ENCODE data around the gene HEATR9.

The HEATR9 gene

DNA sequence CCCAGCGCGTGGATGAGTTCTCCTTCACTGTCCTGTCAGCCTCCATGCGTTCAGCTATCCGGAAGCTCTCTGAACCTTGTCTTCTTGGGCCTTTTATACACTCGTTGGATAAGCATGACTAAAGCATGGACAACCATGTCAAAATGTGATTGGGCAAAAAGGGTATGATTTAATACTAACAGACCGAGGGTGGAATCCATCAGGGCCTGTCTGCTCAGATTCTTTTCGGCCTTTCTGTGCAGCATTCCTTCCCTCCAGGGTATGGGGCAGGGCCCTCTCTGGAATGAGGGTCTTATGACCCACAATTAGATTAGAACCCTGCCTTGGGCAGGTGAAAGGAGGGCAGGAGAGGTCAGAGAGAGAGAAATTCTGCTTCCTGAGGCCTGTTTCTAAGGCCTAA lies 25.5 kb upstream of the HEATR9 start:
- no peak for DNase-seq (ENCODE audit: low read depth)

DNA sequence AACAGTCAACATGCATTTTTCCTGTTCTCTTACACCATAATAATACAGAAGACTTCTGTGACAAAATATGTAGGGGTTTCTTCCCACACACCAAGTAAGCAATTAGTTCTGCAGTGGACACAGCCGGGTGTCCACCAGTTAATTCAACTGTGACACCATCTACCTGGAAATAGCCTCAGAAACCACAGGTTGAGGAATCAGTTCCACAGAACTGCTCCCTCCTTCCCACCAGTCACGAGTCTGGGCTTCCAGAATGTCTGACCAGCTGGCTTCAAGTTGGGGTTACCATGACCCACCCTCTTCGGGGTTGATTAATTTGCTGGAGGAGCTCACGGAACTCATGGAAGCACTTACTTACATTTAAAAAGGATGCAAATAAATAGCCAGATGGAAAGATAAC lies 25.1 kb upstream of the HEATR9 start:
- no peak for DNase-seq (ENCODE audit: low read depth)

DNA sequence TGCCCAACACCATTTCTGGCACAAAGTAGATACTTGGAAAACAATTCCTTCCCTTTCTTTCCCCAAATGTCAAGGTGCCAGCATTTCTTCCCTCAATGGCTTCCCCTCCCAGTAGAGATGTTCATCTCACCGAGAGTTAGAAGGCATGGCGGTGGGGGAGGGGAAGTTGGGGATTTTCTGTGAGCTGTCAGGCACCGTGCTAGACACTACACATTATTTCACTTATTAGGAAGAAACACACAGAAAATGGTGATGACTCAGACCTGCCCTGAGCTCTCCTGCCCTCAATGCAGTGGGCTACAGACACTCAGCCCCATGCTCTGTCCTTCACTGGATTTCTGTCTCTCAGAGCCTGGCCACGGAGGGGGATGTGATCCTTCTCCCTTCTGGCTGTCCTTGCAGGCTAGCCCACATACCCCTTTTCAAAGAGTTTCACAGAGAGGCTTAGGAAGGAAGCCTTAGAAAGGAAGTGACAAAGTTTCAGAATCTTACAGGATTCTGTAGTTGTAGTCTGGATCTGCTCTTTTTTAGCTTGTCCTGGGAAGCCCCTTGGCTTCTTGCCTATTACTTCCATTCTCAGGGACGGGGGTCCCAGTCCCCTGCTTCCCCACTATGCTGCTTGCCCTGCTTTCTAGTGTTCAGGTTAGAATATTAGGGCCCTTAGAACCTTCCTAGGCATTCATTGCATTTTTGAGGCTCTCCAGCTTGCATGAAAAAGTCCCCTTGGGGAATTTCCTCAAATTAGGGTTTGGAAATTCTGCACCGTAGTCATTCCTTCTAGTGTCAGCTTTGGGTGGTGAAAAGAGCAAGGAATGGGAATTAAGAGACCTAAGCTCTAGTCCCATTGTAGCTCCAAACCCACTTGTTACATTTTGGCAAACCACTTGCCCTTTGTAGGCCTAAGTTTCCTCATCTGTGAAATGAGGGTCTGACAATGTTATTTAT lies 23.7 kb upstream of the HEATR9 start:
- peak; percentile 41 for DNase-seq (ENCODE audit: low read depth)

DNA sequence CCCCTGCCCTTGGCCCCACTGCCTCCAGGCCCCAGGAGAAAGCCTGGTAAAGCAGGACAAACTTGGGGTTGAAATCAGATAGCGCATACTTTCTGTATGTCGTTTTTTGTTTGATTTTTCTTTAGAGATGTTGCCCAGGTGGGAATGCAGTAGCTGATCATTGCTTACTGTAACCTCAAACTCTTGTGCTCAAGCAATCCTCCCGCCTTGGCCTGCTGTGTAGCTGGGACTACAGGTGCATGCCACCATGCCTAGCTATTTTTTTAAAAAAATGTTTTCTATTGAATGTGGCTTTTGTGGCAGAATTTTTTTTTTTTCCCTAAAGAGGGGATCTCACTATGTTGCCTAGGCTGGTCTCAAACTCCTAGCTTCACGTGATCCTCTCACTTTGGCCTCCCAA lies 22.6 kb upstream of the HEATR9 start:
- DNase-seq (ENCODE audit: low read depth), result no peak

DNA sequence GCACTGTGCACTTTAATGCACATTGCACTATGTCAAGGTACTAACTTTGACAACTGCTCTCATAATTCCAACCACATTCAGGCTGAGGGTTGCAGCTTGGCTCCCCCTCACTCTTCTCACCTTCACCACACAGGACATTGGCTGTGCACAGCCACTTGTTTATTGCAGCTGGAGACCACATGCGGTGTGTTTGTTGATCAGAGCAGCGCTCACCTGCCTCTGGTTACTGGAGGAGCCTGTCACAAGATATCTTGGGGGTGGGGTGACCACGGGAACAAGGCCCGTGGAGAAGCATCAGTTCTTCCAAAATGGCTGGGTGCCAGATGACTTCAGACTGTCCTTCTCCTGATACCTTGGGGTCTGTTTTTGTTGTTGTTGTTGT lies 22.1 kb upstream of the HEATR9 start:
- DNase-seq (ENCODE audit: low read depth), result no peak

DNA sequence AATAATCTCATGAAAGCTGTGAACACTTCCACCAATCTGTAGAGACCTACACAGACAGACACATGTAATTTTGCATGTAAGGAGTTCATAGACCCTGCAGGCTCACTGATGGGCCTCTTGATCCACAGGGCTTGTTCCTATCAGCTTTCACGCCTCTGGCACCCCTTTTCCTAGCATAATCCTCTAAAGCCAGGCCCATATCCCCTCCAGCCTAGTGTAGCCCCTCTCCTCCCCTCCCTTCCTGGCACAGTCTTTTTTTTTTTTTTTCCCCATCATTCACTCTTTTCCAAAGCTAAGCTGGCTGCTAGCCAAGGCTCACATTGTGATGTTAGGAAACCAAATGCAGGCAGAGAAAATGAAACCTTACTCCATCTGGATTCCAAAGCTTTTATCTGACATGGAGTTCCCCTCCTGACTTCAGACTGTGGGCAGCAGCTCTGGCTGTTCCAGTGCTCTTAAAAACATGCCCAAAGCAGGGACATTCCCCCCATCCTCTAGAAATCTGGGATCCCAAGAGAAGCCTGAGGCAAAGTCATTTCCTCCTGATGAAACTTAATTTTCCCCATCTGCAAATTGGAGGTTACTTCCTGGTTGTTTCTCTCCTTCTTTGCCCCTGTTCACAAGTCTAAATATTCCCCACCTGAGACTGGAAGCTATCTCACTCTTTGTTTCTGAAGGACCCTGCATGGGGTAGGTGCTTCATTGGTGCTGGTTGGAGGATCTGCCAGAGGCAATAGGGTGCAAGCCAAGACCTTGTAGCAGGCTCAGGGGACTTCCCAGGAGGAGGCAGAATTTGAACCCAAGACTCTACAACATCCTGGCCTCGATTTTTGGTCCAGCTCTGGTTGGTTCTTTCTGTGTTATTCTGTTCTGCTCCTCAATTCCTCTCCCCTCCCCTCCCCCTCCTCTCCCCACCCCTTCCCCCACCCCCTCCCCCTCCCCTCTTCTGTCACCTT lies 21.4 kb upstream of the HEATR9 start:
- no peak for DNase-seq (ENCODE audit: low read depth)

DNA sequence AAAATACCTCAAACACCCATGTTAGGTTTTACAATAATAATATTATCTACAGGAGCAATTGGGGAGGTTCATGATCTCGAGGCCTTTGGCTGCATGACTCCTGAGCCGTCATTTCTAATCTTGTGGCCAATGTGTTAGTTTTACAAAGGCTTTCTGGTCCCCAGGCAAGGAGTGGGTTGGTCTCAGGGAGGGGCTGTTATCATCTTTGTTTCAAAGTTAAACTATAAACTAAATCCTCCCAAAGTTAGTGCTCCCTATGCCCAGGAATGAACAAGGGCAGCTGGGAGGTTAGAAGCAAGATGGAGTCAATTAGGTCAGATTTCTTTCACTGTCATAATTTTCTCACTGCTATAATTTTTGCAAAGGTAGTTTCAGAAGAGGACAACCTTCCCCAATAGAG lies 20.6 kb upstream of the HEATR9 start:
- no peak for DNase-seq (ENCODE audit: low read depth)

DNA sequence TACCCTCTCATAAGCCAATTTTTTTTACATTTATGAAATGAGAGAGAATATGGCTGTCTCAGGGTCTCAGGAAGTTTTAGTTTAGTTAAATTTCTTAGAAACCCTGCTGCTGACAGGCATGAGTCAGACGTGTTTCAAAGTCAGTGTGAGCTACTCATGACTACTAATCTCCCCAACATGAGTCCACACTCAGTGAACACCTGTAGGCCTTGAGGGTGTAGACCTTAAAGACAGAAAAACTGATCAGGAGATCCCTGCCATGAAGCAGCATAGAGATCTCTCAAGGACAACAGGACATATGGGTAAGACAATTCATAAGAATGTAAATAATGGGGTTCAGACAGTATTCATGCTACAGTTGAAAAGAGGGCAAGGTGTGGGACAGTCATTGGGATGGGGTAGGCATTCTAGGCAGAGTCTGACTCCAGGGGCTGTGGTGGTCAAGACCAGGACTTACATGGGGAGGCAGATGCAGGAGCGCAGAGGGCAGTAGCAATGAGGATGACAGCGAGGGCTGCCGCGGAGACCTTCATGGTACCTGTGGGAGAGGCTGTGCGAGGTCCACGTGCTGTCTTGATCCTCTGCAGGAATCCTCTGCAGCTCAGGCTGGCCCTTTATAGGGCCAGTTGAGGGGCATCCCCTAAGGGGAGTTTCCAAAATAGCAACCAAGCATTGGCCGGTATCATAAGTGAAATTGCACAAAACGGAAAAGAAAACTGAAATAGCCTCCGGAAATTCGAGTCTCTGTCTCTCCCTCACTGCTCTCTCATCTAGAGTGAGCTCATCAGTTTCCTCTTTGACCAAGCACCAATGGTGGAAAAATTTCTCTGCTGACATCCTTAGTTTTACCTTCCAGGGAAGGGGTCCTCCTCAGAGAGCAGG lies 11.3 kb upstream of the HEATR9 start, which contains the start of gene CCL5:
TSS of gene CCL5 (minus strand) at position 588 of the 882 bp plus-strand sequence.
- no peak for DNase-seq (ENCODE audit: low read depth)

DNA sequence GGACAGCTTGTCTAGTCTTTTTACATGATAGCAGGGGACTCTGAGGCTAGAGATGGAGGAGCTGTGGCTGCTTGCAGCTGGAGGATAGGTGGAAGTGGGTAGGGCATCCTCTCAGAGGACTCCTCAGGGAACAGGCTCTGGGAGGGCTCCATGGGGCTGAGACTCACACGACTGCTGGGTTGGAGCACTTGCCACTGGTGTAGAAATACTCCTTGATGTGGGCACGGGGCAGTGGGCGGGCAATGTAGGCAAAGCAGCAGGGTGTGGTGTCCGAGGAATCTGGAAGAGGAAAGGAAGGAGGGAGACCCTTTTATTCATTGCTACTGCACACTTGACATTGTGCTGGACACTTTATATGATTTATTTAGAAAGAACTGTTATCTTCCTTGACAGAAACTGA lies 9.7 kb upstream of the HEATR9 start:
- DNase-seq (ENCODE audit: low read depth), result no peak

DNA sequence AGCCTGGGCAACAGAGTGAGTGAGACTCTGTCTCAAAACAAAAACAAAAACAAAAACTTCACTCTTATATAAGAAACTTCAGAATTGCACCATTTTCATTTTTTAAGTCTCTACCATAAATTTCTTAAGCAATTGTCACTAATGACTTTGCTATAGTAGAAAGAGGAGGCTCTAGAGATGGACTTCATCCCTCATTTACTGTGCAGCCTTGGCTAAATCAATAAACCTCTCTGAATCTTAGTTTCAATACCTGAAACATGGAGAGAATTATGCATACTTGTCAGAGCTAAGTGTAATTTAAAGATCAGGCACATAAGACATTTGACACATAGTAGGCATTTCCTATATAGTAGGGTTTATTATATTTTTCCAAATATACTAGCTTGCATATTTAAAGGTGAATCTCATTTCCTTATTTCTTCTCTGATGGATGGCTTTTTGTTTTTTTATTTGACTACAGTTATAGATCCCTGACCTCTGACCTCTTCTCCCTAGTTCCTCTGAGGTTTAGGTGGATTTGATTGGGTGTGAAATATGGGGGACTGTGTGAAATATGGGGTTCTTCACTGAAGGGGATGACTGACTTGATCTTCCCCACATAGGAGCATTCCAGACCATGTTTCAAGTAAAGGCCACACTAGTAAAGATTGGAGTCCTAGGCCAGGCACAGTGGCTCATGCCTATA lies 8.8 kb upstream of the HEATR9 start:
- no peak for DNase-seq (ENCODE audit: low read depth)

DNA sequence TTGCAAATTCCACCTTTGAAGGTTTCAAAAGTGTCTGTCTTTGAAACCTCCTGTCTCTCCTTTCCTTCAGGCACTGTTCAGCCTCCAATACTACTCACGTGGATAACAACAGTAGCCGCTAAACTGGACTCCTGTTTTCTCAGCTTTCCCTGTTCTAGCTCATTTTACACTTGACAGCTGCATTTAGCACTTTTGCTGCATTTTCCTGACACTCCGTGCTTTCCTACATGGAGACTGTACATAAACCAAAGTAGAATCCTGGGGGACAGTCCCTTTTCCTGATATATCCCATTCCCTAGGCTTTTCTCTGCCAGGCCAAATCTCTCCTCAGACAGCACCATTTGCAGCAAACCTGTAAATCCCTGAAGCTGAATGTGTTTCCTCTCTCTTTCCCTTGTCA lies 7.8 kb upstream of the HEATR9 start:
- DNase-seq (ENCODE audit: low read depth), result no peak

DNA sequence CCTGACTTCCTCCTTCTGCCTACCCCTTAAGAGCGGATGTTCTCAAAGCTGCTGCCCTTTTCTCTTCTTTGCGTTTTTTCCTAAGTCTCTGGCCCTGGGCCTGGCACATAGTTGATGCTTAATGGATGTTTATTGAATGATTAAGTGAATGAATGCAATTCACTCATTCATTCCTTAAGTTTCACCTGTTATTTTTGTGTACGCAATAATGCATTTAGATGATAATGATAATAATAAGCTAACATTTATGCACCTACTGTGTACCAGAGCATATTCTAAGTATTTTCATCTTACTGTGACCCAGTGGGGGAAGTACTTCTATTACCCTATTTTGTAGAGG lies 7.1 kb upstream of the HEATR9 start:
- DNase-seq (ENCODE audit: low read depth), result no peak

DNA sequence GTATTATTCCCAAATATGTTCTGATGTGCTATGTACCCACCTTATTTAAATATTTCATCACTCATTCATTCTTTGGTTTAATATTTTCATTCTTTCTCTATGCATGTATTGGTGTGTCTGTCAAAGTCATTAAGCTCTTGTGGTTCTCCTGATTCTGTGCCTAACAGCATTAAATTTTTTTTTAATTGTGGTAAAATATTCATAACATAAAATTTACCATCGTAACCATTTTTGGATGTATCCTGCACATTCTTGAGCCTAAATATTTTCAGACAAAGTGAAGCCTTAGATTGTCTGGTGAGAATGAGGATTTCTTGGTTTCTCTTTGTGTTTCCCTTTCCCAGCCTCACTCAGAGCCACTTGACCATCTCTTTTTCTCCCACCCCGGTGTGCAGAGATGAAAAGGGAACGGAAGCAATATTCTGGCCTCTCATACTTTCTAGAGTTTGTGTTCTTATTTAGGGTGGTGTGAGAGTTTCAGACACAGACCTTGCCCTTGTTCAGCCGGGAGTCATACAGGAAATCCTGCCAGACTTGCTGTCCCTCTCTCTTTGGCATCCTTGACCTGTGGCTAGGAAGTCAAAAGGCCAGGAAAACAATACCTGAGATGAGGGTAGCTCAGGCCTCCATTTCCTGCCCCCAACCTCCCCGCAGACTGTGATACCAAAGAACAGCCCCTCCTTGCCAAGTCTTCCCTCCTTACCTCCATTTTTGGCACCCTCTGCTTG lies 6.5 kb upstream of the HEATR9 start:
- DNase-seq (ENCODE audit: low read depth), result no peak

DNA sequence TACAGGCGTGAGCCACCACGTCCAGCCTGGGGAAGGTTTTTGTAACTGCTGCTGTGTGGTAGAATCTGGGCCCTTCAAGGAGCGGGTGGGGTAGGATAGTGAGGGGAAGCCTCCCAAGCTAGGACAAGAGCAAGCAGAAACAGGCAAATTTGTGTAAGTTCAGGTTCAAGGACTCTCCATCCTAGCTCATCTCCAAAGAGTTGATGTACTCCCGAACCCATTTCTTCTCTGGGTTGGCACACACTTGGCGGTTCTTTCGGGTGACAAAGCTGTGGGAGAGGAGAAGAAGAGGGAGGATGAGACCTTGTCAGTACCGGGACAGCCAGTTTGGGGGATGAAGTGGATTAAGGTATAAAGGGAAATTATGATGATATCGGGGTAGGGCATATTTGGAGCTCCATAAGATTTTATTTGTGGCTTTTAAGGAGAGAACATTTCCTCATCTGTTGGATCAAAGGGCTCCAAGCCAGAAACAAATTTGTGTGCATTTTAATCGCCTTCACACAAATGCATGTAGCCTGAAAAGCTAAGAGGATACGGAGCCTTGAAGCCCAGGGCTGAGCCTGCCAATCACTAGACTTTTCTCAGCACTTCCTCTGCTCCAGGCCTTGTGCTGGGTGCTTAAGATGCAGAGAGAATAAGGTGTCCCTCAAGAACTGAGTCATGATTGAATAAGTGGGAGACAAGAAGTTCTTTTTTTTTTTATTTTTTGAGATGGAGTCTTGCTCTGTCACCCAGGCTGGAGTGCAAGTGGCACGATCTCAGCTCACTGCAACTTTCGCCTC lies 3.7 kb upstream of the HEATR9 start:
- DNase-seq (ENCODE audit: low read depth), result no peak

DNA sequence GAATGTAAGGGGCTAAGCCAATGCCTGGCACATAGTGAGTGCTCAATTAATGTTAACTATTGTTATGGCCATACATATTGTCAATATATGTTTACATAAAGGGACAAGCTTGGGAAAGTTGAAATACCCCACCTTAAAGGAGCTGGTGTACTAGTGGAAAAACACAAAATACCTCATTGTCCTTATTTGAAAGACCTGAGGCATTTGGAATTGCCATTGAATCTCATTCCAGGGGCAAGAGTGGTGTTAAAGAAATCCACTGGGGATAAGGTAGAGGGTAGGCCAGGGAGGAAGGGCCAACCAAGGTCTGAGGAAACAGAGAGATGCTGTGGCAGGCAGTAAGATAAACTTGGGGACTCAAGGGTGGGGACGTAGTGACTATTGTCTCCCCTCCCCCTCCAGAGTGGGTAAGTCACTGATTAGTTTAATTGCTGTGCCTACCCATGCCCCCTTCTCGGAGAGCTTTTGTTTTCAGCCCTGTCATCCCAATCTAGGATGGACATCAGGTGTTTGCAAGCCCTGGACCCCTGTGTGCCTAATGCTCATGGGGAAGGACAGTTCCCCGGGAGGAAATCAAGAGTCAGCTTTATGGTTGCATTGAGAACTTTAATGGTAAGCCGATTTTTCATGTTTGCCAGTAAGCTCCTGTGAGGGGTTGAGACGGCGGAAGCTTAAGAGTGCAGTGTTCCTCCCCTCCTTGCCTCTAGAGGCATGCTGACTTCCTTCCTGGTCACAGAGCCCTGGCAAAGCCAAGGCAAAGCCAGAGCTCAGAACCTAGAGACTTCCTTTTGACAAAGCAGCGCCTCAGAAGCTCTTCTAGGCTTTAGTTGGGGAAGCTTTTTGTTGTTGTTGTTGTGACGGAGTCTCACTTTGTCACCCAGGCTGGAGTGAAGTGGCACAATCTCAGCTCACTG lies 2.5 kb upstream of the HEATR9 start:
- DNase-seq (ENCODE audit: low read depth), result no peak

DNA sequence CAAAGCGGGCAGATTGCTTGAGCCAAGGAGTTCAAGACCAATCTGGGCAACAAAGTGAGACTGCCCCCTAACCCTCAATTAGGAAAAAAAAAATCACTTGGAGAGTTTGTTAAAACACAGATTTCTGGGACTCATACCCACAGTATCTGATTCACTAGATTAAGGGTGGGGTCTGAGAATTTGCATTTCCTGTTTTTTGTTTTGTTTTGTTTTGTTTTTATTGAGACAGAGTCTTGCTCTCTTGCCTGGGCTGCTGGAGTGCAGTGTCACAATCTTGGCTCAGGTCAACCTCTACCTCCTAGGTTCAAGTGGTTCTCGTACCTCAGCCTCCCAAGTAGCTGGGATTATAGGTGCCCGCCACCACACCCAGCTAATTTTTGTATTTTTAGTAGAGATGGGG lies 1.1 kb downstream of the HEATR9 start:
- DNase-seq (ENCODE audit: low read depth), result no peak

DNA sequence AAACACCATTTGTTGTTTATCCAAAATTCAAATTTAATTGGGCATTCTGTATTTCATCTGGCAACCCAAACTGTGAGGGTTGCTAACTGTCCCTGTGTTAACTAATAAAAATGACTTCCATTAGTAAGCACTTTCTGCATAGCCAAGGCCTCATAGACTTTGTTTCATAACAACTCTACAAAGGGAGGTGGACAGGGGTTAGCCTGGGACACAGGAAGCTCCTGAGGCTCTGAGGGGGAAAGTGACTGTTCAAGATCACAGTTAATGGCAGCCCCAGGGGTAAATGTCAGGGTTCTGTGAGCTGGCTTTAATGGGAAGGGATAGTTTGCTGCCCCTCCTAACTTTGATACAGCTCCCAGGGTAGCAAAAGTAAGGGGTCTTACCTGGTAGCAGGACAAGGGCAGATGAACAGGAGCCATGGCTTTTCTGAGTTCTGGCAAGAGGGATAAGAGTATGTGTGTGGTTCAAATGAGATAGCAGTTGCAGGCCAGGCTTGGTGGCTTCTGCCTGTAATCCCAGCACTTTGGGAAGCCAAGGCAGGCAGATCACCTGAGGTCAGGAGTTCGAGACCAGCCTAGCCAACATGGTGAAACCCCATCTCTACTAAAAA lies 2.2 kb downstream of the HEATR9 start:
- DNase-seq (ENCODE audit: low read depth), result no peak
